Transverse colon (tissue), 4 donors: ENCODE results near the gene INMT.

Experiments used
- CTCF ChIP-seq, 5 experiments: fragments of 200-600 bp in 3 of 5; fragments of 450-650 bp in 2 of 5; sonication (generic) in 3 of 5; IDR thresholded peaks; 1 replicate in 2 of 5; 2 replicates in 3 of 5; pipeline ENCODE4 v1.5.1; 2016 to 2017; ENCODE audit warnings: antibody characterized with exemption in 5 of 5, inconsistent platforms in 3 of 5, mild to moderate bottlenecking in 2 of 5, moderate library complexity in 1 of 5
- POLR2AphosphoS5 ChIP-seq, 3 donors: sonication (generic); formaldehyde crosslinking; IDR thresholded peaks; one replicate each; pipeline ENCODE4 v1.6.1; 2016; ENCODE audit warnings: antibody characterized with exemption in 3 of 3

- TF ChIP-seq CTCF (IDR thresholded peaks at IDR 0.05) (peak in 1 of 5 experiments; percentile 6), POLR2AphosphoS5 (IDR thresholded peaks at IDR 0.05) (no peak)
Measured at GRCh38 chr7:30702200-30702599, 49.7 kb upstream of the INMT start.
